B cell (primary cell): ENCODE measurements around the gene RNF39. TPM values are rescaled to one million over a fixed set of nuclear protein-coding genes. Genes with fewer than 3 reads are reported as not detected.

Source experiments
- ATAC-seq: fragments of 200-7000 bp; cut with Tn5 transposase; one replicate; pipeline ENCODE4 v1.10.0; 2021; ENCODE audit warnings: low read depth, mild to moderate bottlenecking, moderate number of reproducible peaks, moderate library complexity
- CTCF ChIA-PET: fragments of 350-600 bp; sonication (Branson Sonifier 250); formaldehyde crosslinking; loops from one replicate; lab custom pipeline; 2021; ENCODE audit warnings: antibody characterized with exemption, inconsistent platforms; lab: Charles Lee
- POLR2A ChIA-PET: fragments of 350-600 bp; sonication (Branson Sonifier 250); formaldehyde crosslinking; loops from one replicate; lab custom pipeline; 2021; ENCODE audit warnings: antibody characterized with exemption; lab: Charles Lee
- DNase-seq: peaks from one replicate; pipeline ENCODE4 v3.0.0; 2013
- H2AFZ ChIP-seq: 2 replicates; pipeline ENCODE4 v1.6.1; 2012; ENCODE audit warnings: mild to moderate bottlenecking, low read depth, low read length; ENCODE audit not compliant: insufficient read depth, poor library complexity, severe bottlenecking
- H3K27ac ChIP-seq, 2 donors: 1 replicate in 1 of 2; 2 replicates in 1 of 2; pipeline ENCODE4 v1.5.1; 2012 to 2013; ENCODE audit warnings: low read length in 2 of 2, mild to moderate bottlenecking in 2 of 2, moderate library complexity in 1 of 2
- H3K27me3 ChIP-seq, 4 experiments: fragments of 200-600 bp in 1 of 4; sonication (generic) in 1 of 4; replicated peaks in 1 of 4; 1 replicate in 2 of 4; 2 replicates in 2 of 4; pipeline versions ENCODE4 v1.6.1 to v1.7.0; 2013 to 2016; ENCODE audit warnings: low read length in 3 of 4, mild to moderate bottlenecking in 2 of 4, mixed read lengths in 1 of 4, moderate library complexity in 1 of 4; ENCODE audit not compliant: insufficient read depth in 4 of 4, control insufficient read depth in 3 of 4; ENCODE audit errors: control extremely low read depth in 1 of 4
- H3K36me3 ChIP-seq, 2 experiments: replicated peaks in 1 of 2; 1 replicate in 1 of 2; 2 replicates in 1 of 2; pipeline versions ENCODE4 v1.6.1 to v1.7.1; 2013; ENCODE audit warnings: low read length in 1 of 2; ENCODE audit not compliant: insufficient read depth in 2 of 2, control insufficient read depth in 1 of 2; ENCODE audit errors: control extremely low read depth in 1 of 2, extremely low read depth in 1 of 2
- H3K4me1 ChIP-seq, 2 donors: fragments of 200-600 bp in 1 of 2; sonication (generic) in 1 of 2; 1 replicate in 1 of 2; 2 replicates in 1 of 2; pipeline versions ENCODE4 v1.5.1 to v1.6.1; 2013 to 2017; ENCODE audit warnings: low read length in 2 of 2; ENCODE audit not compliant: control insufficient read depth in 2 of 2, insufficient read depth in 2 of 2
- H3K4me2 ChIP-seq: replicated peaks from 2 replicates; pipeline ENCODE3; 2012; ENCODE audit warnings: mild to moderate bottlenecking, low read depth, low read length; ENCODE audit not compliant: poor library complexity, severe bottlenecking
- H3K4me3 ChIP-seq, 5 experiments: fragments of 200-600 bp in 1 of 5; sonication (generic) in 1 of 5; 1 replicate in 3 of 5; 2 replicates in 2 of 5; pipeline versions ENCODE4 v1.5.1 to v1.7.0; 2011 to 2016; ENCODE audit warnings: low read length in 4 of 5, mild to moderate bottlenecking in 4 of 5, low read depth in 2 of 5, control low read depth in 1 of 5, moderate library complexity in 1 of 5; ENCODE audit not compliant: insufficient read depth in 1 of 5; ENCODE audit errors: control extremely low read depth in 1 of 5, extremely low read depth in 1 of 5
- H3K79me2 ChIP-seq: fragments of 200-600 bp; sonication (generic); one replicate; pipeline ENCODE4 v1.6.0; 2016; ENCODE audit warnings: low read length; ENCODE audit not compliant: control insufficient read depth, insufficient read depth
- H3K9ac ChIP-seq: fragments of 200-600 bp; sonication (generic); 2 replicates; pipeline ENCODE4 v1.6.1; 2017; ENCODE audit warnings: mild to moderate bottlenecking, low read length, moderate library complexity
- H3K9me3 ChIP-seq, 3 donors: one replicate each; pipeline versions ENCODE4 v1.6.1 to v1.7.1; 2013; ENCODE audit warnings: low read length in 2 of 3; ENCODE audit not compliant: control insufficient read depth in 2 of 3, insufficient read depth in 1 of 3; ENCODE audit errors: control extremely low read depth in 1 of 3
- H4K20me1 ChIP-seq: 2 replicates; pipeline ENCODE4 v1.6.0; 2012; ENCODE audit warnings: mild to moderate bottlenecking, low read length; ENCODE audit not compliant: insufficient read depth, control insufficient read depth, poor library complexity, severe bottlenecking
- H3K27ac Mint-ChIP-seq: one replicate; pipeline ENCODE4 v1.8.0; 2021; ENCODE audit warnings: mixed read lengths
- H3K27me3 Mint-ChIP-seq: one replicate; pipeline ENCODE4 v1.8.0; 2021; ENCODE audit warnings: mixed read lengths
- H3K4me1 Mint-ChIP-seq: one replicate; pipeline ENCODE4 v1.8.0; 2021; ENCODE audit warnings: mixed read lengths
- H3K4me3 Mint-ChIP-seq: one replicate; pipeline ENCODE4 v1.8.0; 2021; ENCODE audit warnings: mixed read lengths
- H3K9me3 Mint-ChIP-seq: one replicate; pipeline ENCODE4 v1.8.0; 2022; ENCODE audit warnings: mixed read lengths; ENCODE audit not compliant: insufficient read depth
- CTCF ChIP-seq: fragments of 200-600 bp; IDR thresholded peaks from one replicate; pipeline ENCODE4 v1.8.0; 2022; ENCODE audit warnings: antibody characterized with exemption, mild to moderate bottlenecking
- EZH2 ChIP-seq: IDR thresholded peaks from 2 replicates; pipeline ENCODE4 v1.6.1; 2012; ENCODE audit warnings: borderline replicate concordance, low read depth, mild to moderate bottlenecking, moderate library complexity, low read length; ENCODE audit not compliant: insufficient read depth, poor library complexity, severe bottlenecking
- WGBS: methylation state at CpG from one replicate; pipeline ENCODE4 v1.1.5; 2013; ENCODE audit warnings: missing lambda C conversion rate; ENCODE audit not compliant: insufficient coverage; 5-methylcytosine and 5-hydroxymethylcytosine counted together
- intact Hi-C: fragments of 100-400 bp; cut with micrococcal nuclease; formaldehyde crosslinking; loops from one replicate; pipeline ENCODE4 v1.10.0; 2022
- polyA plus RNA-seq: library from polyadenylated mRNA; depleted of rRNA; stranded (reverse); fragments of >200 nt; gene quantifications from 2 replicates; pipeline ENCODE4 v1.2.3, GENCODE V29; 2012
- total RNA-seq, 2 donors: library from RNA; stranded (reverse); fragments of 120-200 nt in 1 of 2; gene quantifications; 1 replicate in 1 of 2; 2 replicates in 1 of 2; pipeline versions ENCODE4 v1.2.3 to v1.2.4, GENCODE V29; 2013 to 2022

RNF39 gene
- total and polyA plus RNA-seq, 2 donors (not counting 1 experiment from before 2014, with no cell fraction given): not detected

GRCh38 chr6:30066577-30067459 lies 8.8 kb downstream of the RNF39 start, which contains the start of gene PPP1R11:
Gene PPP1R11 (plus strand): TSS chr6:30067198. CDS start chr6:30067411, 213 bp downstream.
- H3K27ac ChIP-seq: peak within 1 kb of the TSS; percentile 93 to 97
- TF ChIP-seq CTCF (no peak), EZH2 (no peak)
- DNase-seq: peak; percentile 100
- under 1% methylated on average over 36 of the region's 46 CpGs for WGBS
- H3K4me3 ChIP-seq: peak within 1 kb of the TSS; percentile 80 to 95 (median 85)
- peaks cover 0 to 20% (median 9%) of the 10 kb centered on the region in 4 experiments for H3K27me3 ChIP-seq
- peaks cover 36% of the 10 kb centered on the region for H3K79me2 ChIP-seq
- intact Hi-C loops: loop anchor here (1.0 to 10.0 kb wide), 8 partner anchors 36 to 1908 kb away; partner anchors contain the start of genes DXO, HLA-F, TRIM26 and TRIM39
- H3K9me3 ChIP-seq: peaks cover 0 to 5% (median 0%) of the 10 kb centered on the region in 3 donors
- Mint-ChIP-seq H3K27me3 (peaks cover 17% of the 10 kb centered on the region), H3K4me3 (peak within 1 kb of the TSS; percentile 93), H3K27ac (peak within 1 kb of the TSS; percentile 99), H3K4me1 (peaks cover 51% of the 10 kb centered on the region), H3K9me3 (no peaks in the 10 kb centered on the region)
- H3K36me3 ChIP-seq: peaks cover 4 to 36% of the 10 kb centered on the region in 2 experiments
- H2AFZ ChIP-seq: peak within 1 kb of the TSS; percentile 63
- CTCF ChIA-PET: interaction anchor here (1.0 to 2.0 kb wide), 5 partner anchors 35 to 331 kb away, joined by 3 to 4 read pairs (median 3); no protein-coding TSS in a partner anchor
- H3K9ac ChIP-seq: peak within 1 kb of the TSS; percentile 85
- H4K20me1 ChIP-seq: peaks cover 27% of the 10 kb centered on the region
- H3K4me2 ChIP-seq: peak within 1 kb of the TSS; percentile 84
- POLR2A ChIA-PET: interaction anchor here (0.6 to 1.5 kb wide), 6 partner anchors 12 to 1475 kb away, joined by 3 to 5 read pairs (median 3); partner anchors contain the start of gene DDX39B
- H3K4me1 ChIP-seq: peaks cover 42 to 45% of the 10 kb centered on the region in 2 donors
- ATAC-seq: peak; percentile 97
